HUDEP-2 (cell line): ENCODE results near the gene PYGB.
"Not testable (repeated sequence)": the region's sequence is repeated elsewhere in the genome, so short reads cannot be mapped to it uniquely, and the experiment has no call there.

ENCODE experiments used
- DNase-seq, 76 experiments: peaks; one replicate each; lab custom pipeline; 2025; ENCODE audit not compliant: unreplicated experiment in 76 of 76; lab: John Stamatoyannopoulos, UW

The PYGB gene

DNA sequence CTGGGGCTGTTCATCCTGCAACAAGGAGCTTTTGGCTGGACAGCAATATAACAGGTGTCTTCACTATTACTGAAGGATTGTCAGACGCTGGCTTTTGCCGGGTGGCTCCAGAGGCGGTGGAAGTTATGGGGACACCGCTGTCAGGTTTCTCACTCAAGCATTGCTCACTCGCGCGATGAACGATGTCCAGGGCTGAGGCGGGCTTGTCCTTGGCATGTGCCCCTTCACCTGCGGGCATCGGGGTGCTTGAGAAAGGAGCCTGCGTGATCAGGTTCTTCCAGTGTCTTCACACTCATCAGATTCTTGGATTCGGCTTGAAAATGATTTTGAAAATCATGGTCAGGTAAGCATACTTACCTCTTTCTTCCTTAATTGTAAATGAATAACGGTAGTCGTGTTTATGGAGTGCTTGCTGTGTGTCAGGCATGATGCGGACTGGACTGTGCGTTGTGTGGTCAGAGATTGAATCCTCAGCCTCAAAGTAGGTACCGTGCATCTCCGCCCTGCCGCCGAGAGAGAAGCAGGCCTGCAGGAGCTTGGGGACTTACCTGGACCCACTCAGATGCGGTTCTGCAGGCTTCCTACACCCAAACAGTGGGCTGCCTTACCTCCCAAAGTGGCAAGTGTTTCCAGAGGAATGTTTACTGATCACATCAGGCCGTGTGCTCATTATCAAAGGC, 18.3 kb upstream of the PYGB start:
- DNase-seq = no peak

DNA sequence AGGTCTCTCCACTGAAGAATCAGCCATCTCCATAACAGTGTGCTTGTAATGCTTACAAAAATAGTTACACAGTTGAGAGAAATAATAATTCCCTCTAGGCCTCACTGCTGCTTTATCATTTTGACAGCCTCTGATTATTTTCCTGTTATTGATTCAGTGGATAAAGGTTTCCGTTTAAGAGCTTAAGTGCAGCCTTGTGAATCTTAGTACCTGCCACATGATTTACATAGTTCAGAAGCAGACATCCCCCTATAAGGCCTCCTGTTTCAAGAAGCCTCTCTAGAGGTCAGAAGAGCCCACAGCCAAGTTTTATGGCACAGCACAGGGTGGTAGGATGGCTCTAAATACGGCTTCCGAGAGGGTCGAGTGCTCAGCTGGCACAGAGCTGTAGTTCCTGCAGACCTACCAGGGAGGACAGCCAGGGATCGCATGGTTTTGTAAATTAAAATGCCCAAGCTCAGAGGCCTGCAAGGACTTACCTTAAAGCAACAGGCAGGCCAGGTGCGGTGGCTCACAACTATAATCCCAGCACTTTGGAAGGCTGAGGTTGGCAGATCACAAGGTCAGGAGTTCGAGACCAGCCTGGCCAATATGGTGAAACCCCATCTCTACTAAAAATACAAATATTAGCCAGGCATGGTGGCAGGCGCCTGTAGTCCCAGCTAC, 17.6 kb upstream of the PYGB start:
- no peak for DNase-seq

DNA sequence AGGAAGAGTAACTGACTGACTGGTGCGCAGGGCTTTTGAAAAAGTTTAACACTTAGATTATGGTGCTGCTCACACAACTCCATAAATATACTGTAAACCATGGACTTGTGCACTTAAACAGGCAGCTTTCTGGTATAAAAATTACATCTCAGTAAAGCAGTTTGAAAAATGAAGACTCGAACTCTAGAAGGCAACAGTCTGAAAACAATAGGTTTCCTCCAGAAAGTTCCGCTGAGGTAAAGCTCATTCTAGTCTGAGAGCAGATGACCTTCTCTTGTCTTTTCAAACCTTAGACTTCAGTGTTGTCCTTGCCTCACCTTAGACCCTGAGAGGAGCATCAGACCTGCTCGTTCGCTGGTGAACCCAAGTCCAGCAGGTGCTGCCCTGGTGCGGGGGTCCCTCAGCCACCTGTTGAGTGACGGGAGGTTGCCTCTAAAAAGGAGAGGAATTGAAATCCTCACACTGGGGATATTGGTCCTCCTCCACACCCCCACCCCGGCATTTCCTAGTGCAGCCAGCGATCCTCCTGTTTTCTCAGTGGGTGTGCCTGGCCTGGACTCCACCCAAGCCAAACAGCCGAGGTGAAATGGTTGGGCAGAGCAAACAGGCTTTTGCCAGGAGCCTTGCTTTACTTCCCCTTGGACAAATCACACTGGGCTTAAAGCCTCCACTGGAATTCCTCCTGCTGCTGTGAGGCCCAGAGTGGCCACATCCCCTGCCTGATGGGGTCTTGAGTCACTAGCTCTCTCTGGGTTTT, 14.7 kb upstream of the PYGB start:
- DNase-seq = peak in 4 of 76 experiments; percentile 13 to 31 (median 20)

DNA sequence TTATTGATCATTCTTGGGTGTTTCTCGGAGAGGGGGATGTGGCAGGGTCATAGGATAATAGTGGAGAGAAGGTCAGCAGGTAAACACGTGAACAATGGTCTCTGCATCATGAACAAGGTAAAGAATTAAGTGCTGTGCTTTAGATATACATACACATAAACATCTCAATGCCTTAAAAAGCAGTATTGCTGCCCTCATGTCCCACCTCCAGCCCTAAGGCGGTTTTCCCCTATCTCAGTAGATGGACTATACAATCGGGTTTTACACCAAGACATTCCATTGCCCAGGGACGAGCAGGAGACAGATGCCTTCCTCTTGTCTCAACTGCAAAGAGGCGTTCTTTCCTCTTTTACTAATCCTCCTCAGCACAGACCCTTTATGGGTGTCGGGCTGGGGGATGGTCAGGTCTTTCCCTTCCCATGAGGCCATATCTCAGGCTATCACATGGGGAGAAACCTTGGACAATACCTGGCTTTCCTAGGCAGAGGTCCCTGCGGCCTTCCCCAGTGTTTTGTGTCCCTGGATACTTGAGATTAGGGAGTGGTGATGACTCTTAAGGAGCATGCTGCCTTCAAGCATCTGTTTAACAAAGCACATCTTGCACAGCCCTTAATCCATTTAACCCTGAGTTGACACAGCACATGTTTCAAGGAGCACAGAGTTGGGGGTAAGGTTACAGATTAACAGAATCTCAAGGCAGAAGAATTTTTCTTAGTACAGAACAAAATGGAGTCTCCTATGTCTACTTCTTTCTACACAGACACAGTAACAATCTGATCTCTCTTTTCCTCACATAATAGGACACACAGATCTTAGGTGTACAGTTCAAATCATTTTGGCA, 13.7 kb upstream of the PYGB start:
- DNase-seq = not testable (repeated sequence)

DNA sequence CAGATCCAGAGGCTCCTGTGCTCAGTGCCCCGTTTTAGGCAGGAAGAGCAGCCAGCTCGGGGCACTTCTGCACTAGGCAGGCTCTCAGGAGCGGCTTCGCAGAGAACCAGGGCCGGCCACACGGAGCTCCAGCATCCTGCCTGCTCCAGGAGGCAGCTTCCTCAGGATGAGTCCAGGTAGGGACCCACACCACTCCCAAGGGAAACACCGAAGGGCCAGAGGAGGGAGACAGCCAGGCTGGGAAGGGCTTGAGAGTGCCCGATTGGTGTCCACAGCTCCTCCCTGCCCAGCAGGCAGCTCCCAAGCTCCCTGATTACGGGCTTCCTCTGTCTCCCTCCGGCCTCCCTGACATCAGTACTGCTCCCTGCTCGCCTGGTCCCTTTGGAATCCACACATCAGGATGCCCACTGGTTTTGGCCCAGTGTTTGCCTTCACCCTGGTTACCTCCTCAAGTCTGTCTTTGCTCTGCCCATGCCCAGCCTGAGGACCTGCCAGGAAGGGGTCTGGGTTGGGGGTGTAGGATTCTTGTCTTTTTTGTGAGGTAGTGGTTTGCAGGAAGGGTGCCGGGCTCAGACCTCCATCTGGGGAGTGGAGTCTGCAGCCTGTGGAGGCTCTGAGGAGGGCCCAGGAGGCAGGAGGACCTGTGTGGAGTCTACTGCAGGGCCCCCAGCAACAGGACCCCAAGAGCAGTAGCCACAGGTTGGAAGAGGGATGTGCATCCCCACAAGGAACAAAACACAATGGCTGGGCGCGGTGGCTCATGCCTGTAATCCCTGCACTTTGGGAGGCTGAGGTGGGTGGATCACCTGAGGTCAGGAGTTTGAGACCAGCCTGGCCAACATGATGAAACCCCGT, 11.2 kb upstream of the PYGB start:
- no peak for DNase-seq

DNA sequence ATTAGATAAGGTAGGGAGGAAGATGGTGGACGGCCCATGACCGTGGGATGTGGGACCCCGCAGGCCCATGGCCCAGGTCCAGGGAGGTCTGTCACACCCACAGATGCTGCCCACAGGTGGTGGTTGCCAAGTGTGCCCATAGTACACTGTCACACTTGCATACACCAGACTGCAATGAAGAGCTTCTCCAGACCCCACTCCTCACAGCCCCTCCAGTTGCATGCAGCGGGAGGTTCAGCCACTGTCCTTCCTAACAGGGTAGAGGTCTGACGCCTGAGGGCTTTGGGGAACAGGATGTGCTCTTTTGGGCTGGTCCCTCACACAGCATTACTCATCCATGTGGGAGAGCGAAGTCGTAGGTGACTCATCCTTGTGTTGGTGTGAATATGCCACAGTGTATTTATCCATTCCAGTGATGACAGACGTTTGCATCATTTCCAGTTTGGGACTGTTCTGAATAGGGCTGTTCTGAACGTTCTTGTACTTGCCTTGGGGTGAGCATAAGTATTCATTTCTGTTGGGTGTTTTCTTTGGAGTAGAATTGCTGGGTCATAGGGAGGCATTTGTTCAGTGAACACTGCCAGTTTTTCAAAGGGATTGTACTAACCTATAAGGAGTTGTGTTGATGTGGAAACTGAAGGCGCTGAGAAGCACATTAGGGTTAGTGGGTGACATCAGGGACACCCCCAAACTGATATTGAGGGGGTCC, 10.1 kb upstream of the PYGB start:
- DNase-seq = peak in 65 of 76 experiments; percentile 9 to 82 (median 55)

DNA sequence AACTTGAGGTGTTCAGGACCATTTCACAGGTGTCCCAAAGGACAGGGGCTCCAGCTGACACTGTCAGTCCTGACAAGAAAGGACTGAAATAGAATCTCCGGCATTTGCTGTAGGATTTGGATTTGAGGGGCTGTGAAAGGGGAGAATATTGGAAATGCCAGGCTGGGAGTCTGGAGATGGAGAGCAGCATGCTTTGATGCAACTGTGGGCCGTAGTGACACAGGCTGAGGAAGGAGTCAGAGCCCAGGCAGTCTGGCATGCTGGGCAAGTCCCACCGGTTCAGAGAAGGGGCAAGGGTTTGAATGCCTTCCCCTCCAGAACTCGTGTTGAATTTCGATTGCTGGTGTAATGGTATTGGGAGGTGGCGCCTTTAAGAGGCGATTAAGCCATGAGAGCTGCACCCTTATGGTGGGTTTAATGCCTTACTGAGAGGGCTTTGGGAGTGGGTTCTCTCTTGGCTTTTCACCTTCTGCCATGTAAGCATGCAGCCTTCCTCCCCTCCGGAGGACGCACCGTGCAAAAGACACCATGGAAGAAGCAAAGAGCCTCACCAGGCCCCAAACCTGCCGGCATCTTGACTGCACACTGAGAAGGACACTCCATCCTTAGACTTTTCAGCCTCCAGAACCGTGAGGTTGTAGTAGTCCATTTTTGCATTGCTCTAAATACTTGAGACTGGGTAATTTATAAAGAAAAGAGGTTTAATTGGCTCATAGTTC, 9.4 kb upstream of the PYGB start:
- DNase-seq = no peak

DNA sequence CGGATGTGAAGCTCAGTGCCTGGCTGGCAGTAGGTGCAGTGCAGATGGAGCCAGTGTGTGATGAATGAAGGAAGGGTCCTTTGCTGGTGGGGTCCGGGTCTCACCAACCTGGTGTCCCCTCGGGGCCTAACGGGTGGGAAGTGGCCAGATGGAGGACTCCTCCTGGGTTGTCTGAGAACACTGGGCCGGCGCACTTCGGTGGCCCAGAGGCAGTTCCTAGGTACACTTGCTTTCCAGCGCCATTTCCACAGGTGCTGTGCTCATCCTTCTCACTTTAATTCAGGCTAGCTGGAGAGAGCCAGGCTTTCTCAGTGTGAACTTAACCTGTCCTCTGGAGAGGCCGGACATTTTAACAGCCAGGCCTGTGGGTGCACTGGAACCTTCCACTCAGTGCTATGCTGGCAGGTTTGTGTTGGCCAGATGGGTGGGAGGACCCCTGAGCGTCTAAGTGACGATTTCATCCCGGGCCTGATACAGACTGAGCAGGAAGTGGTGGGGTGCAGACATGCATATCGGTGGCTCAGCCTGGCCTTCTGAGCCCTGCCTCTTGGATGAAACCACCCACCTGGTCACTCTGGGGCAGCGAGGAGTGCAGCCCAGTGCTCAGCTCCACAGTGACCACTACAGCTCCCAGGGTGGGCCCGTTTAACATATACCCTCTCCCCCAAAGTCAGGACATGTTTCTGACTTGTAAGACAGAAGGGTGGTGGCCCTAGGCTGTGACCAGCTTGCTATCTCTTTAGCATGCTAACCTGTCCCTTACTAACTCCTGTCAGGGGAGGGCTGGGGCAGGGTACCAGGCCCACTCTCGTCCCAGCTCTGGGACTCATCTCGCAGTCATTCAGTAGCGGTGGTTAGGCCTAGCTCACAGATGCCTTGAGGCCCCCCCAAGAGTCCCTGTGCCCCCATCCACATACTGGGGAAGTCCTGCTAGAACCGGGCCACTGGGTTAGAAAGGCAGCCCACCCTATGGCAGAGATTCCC, 8.2 kb upstream of the PYGB start:
- no peak for DNase-seq

DNA sequence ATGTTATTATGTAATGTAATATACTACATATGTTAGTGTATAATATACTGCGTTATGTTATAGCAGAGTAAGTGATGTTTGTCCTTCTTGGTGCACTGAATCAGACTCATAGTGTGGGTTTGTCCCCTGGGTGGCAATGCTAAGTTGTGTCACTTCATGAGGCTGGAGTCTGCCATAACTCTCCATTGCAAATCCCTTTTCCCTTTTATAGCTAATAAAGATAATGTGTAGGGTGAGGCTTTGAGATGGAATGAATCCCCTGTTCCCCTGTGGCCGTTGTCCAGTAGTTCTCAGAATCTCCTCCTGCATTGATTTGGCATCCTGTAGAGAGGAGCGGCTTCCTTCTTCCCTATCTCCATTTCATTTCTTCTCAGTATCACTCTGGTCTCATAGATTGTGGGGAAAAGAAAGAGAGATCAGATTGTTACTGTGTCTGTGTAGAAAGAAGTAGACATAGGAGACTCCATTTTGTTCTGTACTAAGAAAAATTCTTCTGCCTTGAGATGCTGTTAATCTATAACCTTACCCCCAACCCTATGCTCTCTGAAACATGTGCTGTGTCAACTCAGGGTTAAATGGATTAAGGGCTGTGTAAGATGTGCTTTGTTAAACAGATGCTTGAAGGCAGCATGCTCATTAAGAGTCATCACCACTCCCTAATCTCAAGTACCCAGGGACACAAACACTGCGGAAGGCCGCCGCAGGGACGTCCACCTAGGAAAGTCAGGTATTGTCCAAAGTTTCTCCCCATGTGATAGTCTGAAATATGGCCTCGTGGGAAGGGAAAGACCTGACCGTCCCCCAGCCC, 6.8 kb upstream of the PYGB start:
- not testable (repeated sequence) for DNase-seq

DNA sequence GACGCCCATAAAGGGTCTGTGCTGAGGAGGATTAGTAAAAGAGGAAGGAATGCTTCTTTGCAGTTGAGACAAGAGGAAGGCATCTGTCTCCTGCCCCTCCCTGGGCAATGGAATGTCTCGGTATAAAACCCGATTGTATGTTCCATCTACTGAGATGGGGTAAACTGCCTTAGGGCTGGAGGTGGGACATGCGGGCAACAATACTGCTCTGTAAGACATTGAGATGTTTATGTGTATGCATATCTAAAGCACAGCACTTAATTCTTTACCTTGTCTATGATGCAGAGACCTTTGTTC, 6.3 kb upstream of the PYGB start:
- not testable (repeated sequence) for DNase-seq

DNA sequence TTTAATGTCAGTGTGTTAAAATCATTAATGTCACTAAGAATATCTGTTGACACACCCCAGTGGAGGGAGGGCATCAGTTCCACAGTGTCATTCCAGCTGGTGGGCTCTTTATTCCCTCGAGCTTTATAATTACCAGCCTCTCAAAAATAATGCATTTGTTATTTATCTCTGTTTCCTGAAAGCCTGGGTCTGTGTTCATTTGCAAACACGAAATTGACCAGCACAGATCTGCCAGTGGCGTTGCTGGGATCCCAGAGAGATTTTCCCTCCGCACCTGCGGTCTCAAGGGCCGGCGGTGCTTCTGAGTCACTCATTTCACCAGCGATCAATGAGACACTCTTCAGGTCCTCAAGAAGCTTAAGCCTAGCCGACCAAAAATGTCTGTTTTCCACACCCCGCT, 5.7 kb upstream of the PYGB start:
- no peak for DNase-seq

DNA sequence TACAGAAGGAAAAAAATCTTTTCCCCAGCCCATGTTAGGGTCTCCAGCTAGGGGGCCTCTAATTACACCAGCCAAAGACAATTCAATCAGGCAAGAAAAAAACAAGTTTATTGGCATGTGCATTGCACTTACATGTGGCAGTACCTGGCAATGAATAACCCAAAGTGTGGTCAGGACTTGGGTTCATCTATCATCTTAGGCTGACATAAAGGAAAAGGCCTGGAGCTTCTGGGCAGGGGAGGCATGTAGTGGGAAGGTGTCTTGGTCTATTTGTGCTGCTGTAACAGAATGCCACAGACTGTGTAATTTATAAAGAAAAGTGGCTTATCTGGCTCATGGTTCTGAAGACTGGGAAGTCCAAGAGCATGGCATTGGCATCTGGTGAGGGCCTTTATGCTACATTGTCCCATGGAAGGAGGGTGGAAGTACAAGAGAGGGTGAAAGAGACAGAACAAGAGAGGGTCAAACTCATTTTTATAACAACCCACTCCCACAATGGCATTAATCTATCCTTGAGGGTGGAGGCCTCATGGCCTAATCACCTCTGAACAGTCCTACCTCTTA, 4.4 kb upstream of the PYGB start:
- DNase-seq = no peak

DNA sequence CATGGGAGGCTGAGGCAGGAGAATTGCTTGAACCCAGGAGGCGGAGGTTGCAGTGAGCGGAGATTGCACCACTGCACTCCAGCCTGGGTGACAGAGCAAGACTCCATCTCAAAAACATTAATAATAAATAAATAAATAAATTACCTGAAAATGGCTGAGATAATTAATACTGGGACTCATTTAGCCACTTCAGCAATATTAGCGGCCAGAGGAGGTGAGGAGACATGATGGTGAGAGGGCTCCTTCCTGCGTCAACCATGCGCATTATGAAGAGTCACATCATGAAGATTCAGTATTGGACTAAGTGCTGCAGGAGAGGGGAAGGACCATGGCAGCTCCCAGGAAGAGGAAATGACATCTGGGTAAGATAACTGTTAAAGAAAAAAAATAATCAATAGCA, 2.9 kb upstream of the PYGB start:
- no peak for DNase-seq

DNA sequence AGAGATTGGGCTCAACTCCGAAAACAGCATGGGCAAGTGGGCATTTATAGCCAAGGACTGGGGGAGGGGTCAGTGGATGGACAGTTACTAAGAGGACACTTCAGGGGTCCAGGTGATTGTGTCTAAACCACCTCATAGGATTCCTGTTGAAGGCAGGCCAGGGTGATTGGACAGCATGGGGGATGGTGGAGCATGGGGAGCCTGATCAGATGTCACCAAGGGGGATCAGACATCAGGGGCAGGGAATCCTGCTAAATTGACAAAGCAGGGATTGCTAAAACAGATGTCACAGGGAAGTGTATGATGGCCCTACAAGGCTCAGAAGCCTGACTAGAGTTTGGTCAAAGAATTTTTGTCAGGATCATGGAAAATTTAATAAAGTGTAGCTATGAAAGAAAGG, 2.4 kb upstream of the PYGB start:
- DNase-seq = no peak

DNA sequence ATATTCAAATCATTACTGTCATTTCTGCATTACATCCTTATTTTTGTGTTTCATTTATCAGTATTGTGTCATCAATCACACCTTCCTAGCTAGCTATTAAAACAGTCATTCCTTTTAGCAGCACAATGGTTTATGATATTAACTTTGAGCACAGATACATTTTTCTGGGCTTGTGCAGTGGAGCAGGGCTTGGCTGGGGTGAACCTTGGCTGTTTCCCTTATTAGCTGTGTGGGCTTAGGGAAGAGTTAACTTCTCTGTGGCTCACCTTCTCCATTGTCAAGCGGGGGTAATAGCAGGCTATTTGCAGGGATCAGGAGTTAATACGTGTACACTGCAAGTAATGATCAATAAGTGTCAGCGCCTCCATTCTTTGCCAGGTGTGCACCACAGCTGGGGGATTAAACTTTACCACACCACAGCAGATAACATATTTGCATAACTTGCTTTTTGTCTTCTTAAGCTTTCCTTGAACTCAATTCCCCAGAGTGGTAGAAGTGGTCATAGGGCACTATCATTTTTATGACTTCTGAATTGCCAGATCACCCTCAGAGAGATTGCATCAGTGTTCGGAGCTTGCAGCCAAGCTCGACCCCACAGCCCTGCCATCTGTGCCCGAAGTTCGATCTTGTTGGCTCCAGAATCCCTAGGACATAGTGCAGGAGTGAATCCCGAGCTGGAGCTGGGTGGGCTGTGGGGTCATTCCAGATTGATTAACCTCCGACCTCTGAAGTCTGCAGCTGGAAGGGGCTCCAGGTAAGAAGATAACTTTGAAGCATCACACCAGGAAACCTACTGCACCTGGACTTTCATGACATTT, 1.5 kb upstream of the PYGB start:
- no peak for DNase-seq

DNA sequence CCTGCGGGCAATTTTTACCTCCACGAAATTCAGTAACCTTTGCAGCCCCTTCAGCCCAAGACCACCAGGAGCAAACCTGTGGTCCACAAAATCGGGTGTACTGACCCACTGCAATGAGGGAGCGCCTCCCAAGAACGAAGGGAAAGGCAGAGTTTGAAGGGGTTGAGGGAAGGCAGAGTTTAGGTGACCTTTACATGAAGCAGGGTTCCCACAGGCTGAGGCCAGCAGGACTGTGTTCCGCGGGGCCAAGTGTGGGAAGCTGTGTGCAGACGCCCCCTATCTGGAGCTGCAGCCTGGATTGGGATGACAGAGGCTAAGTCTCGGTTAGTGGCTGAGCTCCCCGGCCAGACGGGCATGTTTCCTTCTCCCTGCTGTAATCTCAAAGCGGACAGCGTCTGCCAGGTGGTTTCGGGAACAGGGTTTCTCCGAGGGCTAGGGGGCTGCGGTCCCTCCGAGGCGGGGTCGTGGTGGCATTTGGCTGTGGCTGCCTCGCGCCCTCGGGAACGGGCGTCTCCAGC, 826 bp upstream of the PYGB start:
- DNase-seq = peak in 23 of 76 experiments; percentile 8 to 64 (median 23)
